WI38 (cell line): ENCODE results near the gene METTL26.

Source experiments
- H3K4me3 ChIP-seq: 2 replicates; pipeline ENCODE4 v1.5.1; 2011; ENCODE audit warnings: low read depth, mild to moderate bottlenecking, control low read depth, low read length
- CTCF ChIP-seq: IDR thresholded peaks from 2 replicates; pipeline ENCODE4 v1.5.1; 2012; ENCODE audit warnings: low read depth, mild to moderate bottlenecking, control low read depth, low read length

Gene METTL26

DNA sequence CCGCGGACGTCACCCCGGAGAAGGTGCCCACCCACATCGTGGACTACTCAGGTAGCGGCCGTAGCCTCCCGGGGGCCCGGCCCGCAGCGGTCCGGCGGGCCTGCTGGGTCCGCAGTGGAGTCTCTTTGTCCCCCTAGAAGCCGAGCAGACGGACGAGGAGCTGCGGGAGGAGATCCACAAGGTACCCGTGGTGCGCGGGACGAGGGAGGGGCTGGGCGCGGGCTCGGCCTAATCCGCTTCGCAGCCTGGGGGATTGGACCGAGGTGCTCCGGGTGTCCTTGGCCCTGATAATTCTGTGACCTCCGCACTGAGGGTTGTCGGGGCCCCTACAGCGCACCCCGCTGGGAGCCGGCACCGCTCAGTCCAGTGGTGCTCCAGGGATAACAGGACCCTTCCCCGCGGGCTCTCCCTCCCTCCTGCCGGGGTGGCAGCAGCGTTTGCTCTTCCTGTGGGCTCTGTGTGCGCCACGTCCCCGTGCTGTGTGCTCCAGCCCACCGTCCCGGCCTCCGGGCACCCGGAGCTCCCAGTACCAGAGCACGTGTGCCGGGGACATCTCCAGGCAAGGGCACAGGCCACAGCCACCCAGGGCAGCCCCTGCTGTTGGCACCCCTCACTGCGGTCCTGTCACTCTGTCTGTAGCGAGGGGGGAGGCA lies 32.5 kb upstream of the METTL26 start:
- H3K4me3 ChIP-seq: peak overlapping the region; percentile 75
- no peak for TF ChIP-seq CTCF

DNA sequence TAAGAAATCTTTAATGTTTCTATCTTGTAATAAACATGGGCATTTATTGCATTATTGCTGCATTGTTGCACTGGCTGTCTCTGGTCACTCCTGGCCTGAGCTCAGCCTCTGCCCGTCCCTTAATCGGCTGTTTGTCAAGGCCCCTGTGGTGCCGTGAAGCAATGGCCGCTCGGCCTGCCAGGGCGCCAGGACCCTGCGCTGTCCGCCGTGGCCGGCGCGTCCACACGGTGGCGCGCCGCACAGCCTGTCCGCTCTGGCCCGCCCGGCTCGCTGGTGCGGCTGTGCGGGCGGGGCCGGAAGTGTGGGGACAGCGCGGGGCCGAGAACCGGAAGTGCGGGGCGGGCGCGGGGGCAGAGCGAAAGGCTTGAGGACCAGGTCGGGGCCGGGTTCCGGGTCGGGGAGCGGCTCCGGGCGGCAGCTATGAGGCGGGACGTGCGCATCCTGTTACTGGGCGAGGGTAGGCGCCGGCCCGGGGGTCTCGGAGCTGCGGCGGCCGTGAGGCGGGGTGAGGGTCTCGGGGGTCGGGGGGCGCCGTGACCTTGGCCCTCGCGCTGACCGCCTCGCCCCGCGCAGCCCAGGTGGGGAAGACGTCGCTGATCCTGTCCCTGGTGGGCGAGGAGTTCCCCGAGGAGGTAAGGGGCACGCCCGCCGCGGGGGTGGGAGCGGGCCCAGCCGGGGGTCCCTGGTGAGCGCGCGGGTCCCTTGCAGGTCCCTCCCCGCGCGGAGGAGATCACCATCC lies 31.8 kb upstream of the METTL26 start, which contains the start of gene RHOT2:
RHOT2 (plus strand) TSS at position 353 of the 739 bp plus-strand sequence; CDS start at position 421, 68 bp downstream.
- H3K4me3 ChIP-seq: peak within 1 kb of the TSS; percentile 75
- TF ChIP-seq CTCF: peak; percentile 50

GRCh38 chr16:667113-667779 lies 31.1 kb upstream of the METTL26 start:
- H3K4me3 ChIP-seq: no peak overlapping the region; the same call in 1 of the 2 replicates
- TF ChIP-seq CTCF: no peak

GRCh38 chr16:666572-666971 lies 30.5 kb upstream of the METTL26 start:
- TF ChIP-seq CTCF: no peak
- no peak overlapping the region for H3K4me3 ChIP-seq

DNA sequence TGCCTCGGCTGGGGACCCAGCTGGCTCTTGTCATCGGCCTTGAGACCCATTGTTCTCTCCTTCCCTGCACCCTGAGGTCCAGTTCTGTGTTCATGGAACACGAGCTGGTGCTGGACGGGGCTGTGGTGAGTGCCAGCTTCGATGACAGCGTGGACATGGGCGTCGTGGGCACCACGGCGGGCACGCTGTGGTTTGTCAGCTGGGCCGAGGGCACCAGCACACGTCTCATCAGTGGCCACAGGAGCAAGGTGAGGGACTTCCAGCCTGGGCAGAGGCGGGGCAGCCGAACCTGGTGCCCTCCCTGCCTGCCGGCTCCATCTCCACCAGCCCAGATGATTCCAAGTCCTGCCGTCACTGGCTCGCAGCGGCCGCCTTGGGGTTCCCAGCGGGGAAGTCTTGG lies 26.5 kb upstream of the METTL26 start:
- no peak for TF ChIP-seq CTCF

GRCh38 chr16:662095-662494 lies 26.0 kb upstream of the METTL26 start:
- TF ChIP-seq CTCF: no peak
- no peak overlapping the region for H3K4me3 ChIP-seq

More for the DNA sequence above, 26.5 kb upstream of the METTL26 start:
- no peak overlapping the region for H3K4me3 ChIP-seq
